WI38 (cell line): ENCODE measurements around the gene PPP1R8.
A peak's percentile ranks its signal among the peaks of the same experiment; 100 is the strongest.

Experiments used
- H3K4me3 ChIP-seq: 2 replicates; pipeline ENCODE4 v1.5.1; 2011; ENCODE audit warnings: low read depth, mild to moderate bottlenecking, control low read depth, low read length
- TF ChIP-seq, protein P1 (sequence below): IDR thresholded peaks from 2 replicates; pipeline ENCODE4 v1.5.1; 2012; ENCODE audit warnings: low read depth, mild to moderate bottlenecking, control low read depth, low read length

Gene PPP1R8

DNA sequence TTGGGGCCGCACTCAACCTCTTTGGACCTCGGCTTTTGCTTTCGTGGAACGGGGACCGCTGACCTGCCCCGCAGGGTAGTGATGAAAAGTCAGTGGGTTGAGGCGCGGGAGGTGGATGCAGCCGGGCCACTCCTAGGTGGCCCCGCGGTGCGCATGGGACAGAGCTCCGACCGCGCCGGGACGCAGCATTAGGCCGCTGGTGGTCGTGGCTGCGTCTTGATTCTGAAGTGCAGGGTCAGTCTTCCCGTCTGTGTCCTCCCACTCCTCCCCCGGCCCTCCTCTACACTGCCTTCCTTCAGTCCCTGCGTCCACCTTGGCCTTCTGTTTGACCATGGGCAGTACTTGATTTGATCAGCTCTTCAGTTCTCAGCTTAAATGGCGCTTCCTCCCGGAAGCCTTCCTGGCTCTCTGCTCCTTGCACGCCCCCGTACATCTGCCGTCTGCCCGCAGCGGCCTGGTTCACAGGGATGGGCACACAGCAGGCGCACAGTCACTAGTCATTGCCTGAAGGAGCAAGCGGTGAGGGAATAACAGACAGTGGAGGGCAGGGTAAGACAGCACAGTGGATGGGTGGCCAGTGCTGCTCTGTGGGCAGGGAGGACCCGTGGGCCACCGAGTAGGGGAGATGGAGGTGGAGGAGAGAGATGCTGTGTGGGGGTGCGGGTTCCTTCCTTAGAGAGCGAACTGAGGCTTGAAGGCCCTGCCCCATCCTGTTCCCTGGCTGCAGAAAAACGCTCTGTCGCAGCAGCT lies 42.4 kb downstream of the PPP1R8 start:
- peak overlapping the region; percentile 62 for H3K4me3 ChIP-seq

DNA sequence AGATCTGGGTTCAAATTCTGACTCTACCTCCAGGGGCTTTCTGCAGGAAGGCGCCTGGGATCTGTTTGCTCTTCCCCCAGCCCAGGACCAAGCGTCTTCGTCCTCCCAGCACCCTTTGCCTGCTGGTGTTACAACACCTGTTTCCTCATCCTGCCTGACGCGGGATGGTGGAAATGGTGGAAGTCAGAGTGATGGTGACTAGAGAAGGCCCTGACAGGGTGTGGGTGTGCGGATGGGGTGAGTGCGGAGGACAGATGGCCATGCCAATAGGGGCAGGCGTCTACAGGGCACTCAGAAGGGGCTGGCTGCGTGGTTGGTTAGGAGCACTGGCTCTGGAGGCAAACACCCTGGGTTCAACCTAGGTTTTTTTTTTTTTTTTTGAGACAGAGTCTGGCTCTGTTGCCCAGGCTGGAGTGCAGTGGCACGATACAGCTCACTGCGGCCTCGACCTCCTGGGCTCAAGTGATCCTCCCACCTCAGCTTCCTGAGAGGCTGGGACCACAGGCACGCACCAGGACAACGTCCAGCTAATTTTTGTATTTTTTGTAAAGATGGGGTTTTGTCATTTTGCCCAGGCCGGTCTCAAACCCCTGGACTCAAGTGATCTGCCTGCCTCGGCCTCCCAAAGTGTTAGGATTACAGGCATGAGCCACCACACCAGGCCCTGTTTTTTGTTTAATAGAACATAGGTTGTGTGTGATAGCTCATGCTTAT lies 43.2 kb downstream of the PPP1R8 start:
- H3K4me3 ChIP-seq: no peak overlapping the region
- TF ChIP-seq, protein P1, sequence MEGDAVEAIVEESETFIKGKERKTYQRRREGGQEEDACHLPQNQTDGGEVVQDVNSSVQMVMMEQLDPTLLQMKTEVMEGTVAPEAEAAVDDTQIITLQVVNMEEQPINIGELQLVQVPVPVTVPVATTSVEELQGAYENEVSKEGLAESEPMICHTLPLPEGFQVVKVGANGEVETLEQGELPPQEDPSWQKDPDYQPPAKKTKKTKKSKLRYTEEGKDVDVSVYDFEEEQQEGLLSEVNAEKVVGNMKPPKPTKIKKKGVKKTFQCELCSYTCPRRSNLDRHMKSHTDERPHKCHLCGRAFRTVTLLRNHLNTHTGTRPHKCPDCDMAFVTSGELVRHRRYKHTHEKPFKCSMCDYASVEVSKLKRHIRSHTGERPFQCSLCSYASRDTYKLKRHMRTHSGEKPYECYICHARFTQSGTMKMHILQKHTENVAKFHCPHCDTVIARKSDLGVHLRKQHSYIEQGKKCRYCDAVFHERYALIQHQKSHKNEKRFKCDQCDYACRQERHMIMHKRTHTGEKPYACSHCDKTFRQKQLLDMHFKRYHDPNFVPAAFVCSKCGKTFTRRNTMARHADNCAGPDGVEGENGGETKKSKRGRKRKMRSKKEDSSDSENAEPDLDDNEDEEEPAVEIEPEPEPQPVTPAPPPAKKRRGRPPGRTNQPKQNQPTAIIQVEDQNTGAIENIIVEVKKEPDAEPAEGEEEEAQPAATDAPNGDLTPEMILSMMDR: no peak

More for the DNA sequence above, 42.4 kb downstream of the PPP1R8 start:
- TF ChIP-seq, protein P1: no peak

DNA sequence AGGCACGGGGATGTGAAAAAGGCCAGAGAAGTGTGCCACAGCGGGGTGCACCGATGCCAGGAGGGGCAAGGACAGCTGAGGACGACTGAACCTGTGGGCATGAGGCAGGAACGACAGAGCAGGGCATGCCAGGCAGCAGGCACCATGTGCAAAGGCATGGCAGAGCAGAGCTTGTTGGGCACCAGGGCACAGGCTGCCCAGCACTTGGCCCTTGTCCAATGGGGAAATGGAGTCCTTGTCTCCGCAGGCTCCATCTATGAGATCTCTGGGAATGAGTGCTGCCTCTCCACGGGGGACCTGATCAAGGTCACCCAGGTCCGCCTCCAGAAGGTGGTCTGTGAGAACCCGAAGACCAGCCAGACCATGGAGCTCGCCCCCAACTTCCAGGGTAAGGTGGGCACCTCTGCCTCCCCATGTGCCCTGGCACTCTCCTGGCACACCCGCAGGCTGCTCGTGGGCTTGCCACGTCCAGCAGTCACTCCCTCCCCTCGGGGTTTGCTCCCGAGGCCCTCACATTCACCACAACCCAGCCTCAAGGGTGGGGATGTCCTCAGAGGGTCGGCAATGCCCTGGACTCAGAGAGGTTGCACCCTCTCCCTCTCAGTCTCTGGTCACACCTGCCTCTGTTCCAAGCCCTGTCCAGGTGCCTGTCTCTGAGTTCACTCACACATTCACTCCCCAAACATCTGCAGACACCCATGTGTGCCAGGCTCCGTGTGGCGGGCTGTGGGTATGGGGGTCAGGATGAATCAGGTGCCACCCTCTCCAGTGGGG lies 45.9 kb downstream of the PPP1R8 start:
- TF ChIP-seq, protein P1: no peak
- H3K4me3 ChIP-seq: no peak overlapping the region

DNA sequence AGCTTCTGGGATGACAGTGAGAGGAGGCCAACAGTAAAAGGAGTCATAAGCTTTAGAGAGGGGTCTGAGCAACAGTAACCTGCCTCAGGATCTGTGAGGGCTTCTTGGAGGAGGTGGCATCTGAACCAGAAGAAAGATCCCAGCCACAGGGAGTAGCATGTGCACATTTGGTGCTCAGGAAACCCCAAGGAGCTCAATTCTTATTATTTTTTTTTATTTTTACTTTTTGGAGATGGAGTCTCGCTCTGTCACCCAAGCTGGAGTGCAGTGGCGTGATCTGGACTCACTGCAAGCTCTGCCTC lies 46.5 kb downstream of the PPP1R8 start:
- TF ChIP-seq, protein P1: no peak
- no peak overlapping the region for H3K4me3 ChIP-seq

DNA sequence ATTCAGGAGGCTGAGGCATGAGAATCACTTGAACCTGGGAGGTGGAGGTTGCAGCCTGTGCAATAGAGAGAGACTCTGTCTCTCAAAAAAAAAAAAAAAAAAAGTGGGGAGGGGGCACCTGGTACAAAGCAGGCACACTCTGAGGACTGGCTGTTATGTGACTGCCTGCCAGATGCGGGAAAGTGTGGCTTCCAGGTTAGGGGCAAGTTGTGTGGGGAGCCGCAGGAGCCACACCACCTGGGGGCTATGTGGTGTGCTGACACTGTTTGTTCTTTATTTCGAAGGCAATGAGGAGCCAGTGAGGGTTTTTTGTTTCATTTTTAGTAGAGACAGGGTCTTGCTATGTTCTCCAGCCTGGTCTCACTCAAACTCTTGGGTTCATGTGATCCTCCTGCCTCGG lies 47.5 kb downstream of the PPP1R8 start:
- TF ChIP-seq, protein P1: no peak
- H3K4me3 ChIP-seq: no peak overlapping the region

DNA sequence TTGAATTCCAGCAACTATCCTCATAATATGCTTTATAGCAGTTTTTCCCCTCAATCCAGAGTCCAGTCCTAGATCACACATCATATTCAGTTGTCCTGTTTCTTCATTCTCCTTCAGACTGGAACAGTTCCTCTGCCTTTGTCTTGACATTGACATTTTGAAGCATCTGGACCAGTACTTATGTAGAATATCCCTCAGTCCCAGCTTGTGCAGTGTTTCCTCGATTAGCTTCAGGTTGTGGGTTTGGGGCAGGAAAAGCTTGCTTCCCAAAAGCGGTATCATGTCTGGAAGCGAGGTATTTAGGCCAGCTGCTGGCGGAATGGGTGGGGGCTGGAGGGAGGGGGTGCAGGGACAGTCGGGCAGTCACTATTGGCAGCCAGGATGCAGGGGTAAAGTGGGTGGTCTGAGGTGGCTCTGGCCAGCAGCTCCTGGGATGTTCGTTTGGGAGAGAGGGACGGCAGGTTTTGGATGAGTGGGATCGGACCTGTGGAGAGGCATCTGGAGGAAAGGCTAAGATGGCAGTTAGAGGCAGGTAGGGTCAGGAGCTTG lies 48.3 kb downstream of the PPP1R8 start:
- TF ChIP-seq, protein P1: no peak
- no peak overlapping the region for H3K4me3 ChIP-seq
